Measurements from ENCODE around the gene MAGI2.

MAGI2 gene

DNA sequence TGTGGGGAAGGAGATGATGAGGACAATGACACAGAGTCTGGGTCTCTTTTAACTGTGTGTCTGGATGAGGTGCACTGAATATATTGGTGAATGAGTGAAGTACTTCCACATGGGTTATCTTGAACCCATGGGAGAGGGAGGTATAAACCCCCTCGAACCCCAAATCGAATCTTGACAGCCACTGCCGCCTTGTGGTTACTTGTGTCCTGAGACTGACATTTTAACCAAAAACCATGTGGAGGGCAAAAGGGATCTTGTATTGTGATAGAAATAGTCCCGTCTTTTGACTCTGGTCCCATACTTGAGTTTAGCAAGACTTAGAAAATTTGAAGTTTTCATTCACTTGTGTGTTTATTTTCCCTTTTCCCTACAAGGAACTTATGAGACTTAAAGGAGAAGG lies 1371.6 kb downstream of the MAGI2 start:
- TF ChIP-seq, protein P1, sequence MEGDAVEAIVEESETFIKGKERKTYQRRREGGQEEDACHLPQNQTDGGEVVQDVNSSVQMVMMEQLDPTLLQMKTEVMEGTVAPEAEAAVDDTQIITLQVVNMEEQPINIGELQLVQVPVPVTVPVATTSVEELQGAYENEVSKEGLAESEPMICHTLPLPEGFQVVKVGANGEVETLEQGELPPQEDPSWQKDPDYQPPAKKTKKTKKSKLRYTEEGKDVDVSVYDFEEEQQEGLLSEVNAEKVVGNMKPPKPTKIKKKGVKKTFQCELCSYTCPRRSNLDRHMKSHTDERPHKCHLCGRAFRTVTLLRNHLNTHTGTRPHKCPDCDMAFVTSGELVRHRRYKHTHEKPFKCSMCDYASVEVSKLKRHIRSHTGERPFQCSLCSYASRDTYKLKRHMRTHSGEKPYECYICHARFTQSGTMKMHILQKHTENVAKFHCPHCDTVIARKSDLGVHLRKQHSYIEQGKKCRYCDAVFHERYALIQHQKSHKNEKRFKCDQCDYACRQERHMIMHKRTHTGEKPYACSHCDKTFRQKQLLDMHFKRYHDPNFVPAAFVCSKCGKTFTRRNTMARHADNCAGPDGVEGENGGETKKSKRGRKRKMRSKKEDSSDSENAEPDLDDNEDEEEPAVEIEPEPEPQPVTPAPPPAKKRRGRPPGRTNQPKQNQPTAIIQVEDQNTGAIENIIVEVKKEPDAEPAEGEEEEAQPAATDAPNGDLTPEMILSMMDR (conservative IDR thresholded peaks at IDR 0.05; ENCODE audit: low read length): no peak
- no peak for DNase-seq (ENCODE audit: low read depth)
- no peak overlapping the region for H3K4me3 ChIP-seq (ENCODE audit: low read length)

DNA sequence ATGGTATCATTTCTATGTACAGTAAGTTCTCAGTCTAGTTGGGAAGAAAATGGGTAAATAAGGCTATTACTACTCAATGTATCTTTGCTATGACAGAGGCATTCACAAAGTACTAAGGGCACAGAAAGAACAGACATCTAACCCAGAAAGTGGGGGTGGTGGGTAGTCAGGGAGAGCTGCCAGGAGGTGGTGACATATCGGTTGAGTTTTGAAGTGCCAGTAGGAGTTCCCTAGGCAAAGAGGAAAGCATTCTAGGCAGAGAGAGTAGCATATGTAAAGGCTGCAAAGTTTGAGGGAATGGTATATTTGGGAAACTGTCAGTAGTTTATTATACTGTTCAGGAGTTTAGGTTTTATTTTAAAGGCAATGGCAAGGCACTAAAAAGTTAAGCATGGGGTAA lies 1372.1 kb downstream of the MAGI2 start:
- no peak overlapping the region for H3K4me3 ChIP-seq (ENCODE audit: low read length)
- DNase-seq (ENCODE audit: low read depth): no peak
- TF ChIP-seq, protein P1 (conservative IDR thresholded peaks at IDR 0.05; ENCODE audit: low read length): no peak

DNA sequence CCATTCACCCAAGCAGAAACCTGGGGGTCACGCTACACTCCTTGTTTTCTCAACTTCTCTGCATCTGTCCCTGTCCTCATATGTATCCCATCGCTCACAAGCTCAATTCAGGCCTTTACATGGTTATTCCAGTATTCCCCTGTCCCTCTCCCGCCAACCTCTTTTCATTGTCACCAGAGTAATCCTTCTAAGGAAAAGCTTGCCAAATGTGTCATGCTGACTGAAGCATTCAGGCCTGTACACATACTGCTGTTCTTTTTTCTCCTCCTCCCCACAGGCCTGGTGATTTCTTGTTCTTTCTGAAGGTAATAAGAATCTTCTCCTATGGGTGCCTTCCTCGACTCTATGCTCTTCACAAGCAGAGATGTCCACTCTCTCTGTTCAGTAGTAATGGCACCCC lies 1372.7 kb downstream of the MAGI2 start:
- DNase-seq (ENCODE audit: low read depth): peak; percentile 6
- H3K4me3 ChIP-seq (ENCODE audit: low read length): no peak overlapping the region
- TF ChIP-seq, protein P1 (conservative IDR thresholded peaks at IDR 0.05; ENCODE audit: low read length): no peak

DNA sequence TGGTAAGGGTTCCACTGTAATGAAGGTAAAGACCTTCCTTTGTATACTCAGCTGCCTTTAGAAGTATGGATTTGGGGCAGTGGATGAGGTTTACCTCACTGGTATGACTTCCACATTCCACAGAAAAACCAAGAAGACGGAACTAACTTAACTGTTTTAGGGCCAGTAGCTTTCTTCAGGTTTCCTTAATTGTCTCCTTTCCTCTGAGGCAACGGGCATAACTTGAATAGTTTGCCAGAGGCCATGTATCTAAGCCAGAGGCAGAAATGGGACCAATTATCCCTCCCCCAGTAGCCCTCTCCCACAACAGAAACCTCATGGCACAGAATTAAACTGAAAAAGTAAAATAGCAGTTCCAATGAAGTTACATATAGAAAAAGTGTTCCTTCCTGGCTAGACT lies 1373.2 kb downstream of the MAGI2 start:
- DNase-seq (ENCODE audit: low read depth): peak; percentile 46
- H3K4me3 ChIP-seq (ENCODE audit: low read length): no peak overlapping the region
- TF ChIP-seq, protein P1 (conservative IDR thresholded peaks at IDR 0.05; ENCODE audit: low read length): no peak

DNA sequence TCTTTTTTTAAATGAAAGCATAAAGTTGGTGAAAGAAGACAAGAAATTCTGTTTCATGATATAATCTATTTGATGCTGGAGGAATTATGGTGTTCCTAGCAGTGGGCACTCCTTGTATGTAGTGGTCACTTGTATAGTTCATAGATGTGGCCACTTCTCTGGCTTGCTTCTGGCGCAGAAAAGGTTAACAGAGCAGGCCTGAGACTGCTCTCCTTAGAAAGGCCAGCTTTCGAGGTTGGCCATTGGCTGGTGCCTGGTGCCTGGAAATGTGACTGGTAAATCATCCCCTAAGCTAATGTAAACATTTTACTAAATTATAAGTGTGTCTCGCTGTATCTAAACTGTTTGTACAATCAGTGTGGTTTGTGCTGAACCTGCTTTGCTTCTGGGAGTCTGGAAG lies 1378.8 kb downstream of the MAGI2 start:
- no peak for DNase-seq (ENCODE audit: low read depth)
- TF ChIP-seq, protein P1 (conservative IDR thresholded peaks at IDR 0.05; ENCODE audit: low read length): no peak
- H3K4me3 ChIP-seq (ENCODE audit: low read length): no peak overlapping the region

DNA sequence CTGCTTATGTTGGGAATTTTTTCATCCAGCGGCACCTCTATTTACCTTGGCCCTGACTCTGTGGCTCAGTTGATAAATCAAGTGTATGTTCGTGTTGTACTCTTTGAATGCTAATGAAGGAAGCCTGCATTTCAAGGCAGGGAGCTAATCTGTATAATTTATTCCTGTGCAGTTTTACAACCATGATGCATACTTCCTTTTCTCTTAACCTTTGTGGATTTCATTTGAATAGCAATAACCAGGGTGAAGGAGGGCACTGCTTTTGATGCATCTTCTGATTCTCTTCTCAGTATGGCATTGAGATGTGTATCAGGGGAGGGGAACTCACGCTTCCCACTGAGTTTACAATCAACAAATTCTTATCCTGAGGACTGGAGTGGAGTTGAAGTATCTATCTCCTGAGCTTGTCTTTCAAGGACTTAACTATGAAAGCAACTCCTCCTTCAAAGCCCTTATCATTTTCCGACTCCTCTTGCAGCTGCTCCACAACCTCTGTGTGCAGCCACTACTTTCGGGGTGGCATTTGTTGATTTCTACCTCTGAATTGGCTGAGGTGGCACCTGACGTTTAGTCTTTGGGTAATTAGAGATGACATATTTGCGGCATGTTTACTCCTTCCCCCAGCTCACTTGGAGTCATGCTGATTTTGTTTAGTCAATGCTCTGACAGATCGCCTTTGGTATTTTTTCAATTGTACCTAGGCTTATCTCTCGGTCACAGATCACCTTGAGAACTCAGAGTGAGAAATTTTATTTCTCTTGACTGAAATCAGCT lies 1379.7 kb downstream of the MAGI2 start:
- no peak overlapping the region for H3K4me3 ChIP-seq (ENCODE audit: low read length)
- TF ChIP-seq, protein P1 (conservative IDR thresholded peaks at IDR 0.05; ENCODE audit: low read length): no peak
- no peak for DNase-seq (ENCODE audit: low read depth)

DNA sequence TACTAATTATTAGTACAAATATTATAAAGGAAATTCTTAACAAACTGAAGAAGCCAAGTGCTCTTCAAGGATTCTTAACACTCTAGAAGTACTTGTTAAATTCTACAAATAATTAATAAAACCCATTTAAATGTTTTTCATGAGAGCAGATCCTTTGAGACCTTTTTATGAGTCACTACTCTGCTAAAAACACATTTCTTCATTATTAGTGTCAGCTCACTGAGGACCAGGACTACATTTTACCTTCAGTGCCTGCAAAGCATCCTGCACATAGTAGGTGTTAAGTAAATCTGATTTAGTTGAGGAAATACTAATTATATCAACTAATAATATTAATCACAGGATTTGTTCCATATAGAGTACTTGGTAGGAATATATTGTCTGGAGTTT lies 1381.3 kb downstream of the MAGI2 start:
- no peak for DNase-seq (ENCODE audit: low read depth)
- TF ChIP-seq, protein P1 (conservative IDR thresholded peaks at IDR 0.05; ENCODE audit: low read length): no peak
- H3K4me3 ChIP-seq (ENCODE audit: low read length): no peak overlapping the region
